H4 (cell line): ENCODE measurements around the gene SLC2A2. TPM values are rescaled to one million over a fixed set of nuclear protein-coding genes. Genes with fewer than 3 reads are reported as not detected.

Experiments used
- DNase-seq: peaks from one replicate; pipeline ENCODE4 v3.0.0-alpha.2; 2015; ENCODE audit warnings: low spot score
- total RNA-seq: library from RNA; depleted of rRNA; stranded (reverse); fragments of >200 nt; shearing (Covaris generic); gene quantifications from 2 replicates; pipeline ENCODE4 v1.2.3, GENCODE V29; 2014; rRNA removed

Gene SLC2A2
- total RNA-seq: not detected in 2 replicates

DNA sequence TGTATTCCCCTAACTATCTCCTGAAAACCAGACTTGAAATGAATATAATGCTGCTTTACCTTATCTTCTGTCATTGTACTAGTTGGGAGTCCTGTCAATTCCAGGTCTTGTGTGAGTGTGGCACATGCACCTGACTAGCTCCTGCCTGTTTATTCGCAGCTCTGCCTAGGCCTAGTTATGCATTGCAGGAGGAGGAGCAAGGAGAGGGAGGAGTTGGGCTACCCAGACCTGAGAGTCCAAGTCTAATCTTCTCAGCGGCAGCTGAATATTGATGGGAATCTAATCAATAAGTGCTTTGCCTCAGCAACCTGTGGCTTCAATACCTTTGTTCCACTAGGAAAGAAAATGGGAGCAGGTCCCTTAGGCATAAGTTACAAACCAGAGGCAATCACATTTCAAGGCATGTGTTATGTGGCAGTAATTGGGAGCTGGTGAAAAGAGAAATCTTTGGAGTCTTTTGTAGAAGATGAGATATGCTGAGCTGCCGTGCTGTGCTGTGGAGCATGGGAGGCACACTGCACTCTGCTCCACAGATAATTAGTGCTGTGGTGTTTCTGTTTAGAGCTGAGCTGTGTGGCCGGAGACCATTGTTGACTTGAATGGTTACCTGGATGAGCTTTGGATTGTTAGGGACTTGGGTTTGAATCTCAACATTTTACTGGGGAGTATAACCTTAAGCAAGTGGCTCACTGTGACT, at the start of gene SLC2A2:
TSS of gene SLC2A2 (minus strand) at position 124 of the 697 bp plus-strand sequence. CDS start at position 74, 50 bp downstream.
- DNase-seq: no peak

DNA sequence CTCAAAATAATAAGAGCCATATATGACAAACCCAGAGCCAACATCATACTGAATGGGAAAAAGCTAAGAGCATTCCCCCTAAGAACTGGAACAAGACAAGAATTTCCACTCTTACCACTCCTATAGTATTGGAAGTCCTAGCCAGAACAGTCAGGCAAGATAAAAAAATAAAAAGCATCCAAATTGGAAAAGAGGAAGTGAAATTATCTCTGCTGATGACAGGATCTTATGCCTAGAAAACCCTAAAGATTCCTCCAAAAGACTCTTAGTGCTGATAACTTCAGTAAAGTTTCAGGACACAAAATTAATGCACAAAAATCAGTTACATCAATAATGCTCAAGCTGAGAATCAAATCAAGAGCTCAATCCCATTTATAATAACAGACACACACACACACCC, 45.9 kb upstream of the SLC2A2 start:
- DNase-seq: no peak

- no peak for DNase-seq
Observed at GRCh38 chr3:171068658-171069057, 42.1 kb upstream of the SLC2A2 start.

GRCh38 chr3:171066206-171066605, 39.7 kb upstream of the SLC2A2 start:
- DNase-seq: no peak

DNA sequence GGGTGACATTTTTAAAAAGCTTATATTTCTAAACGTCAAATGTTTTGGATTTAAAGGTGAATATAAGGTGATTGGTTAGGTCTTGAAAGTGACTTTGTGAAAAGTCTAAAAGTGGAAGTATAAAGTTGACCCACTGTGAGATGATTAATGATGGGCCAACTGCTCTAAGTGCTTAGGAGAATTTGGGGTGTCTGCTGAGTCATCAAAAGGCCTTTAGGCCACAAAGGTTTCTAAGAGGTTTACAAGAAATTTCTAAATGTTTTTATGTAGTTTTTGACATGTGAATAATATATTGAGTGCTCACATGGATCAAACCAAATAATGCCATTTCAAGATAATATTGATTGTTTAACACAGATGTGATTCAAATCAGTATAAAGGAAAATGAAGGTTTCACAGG, 39.2 kb upstream of the SLC2A2 start:
- no peak for DNase-seq

DNA sequence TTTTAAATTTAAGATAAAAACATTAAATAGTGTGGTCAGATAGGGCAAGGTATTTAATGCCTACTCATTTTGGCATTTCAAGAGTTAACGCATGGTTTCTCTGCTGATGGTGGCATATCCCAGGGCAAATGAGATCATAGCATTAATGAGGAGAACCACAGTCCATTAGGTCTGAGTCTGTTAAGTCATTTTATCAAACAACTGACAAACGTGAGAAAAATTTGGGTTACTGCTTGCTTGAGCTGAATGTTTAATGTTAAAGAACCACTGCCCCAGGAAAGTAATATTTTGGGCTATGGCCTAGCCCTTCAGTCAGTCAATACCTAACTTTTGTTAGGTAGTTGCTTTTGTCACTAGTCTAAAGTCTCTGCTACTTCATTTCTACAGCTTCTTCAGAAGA, 37.9 kb upstream of the SLC2A2 start:
- no peak for DNase-seq

- DNase-seq: no peak
Observed at GRCh38 chr3:171061749-171062148, 35.2 kb upstream of the SLC2A2 start.

DNA sequence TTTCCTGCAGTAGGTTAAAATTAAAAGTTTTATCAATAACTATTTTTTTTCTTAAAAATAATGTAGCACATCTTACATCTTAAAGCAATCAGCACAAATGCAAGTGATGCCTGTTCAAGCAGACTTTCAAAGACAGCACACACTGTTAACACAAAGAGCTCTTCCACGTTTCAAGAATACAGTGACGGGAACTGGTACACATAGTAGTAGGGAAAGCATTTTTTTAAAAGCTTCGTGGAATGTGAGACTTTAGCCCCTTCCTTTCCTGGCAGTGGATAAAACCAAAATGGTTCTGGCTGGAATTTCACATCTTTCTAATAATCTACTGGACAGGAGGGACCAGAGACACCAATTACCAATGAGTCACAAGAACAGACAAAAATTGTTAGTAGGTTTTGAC, 33.5 kb upstream of the SLC2A2 start:
- DNase-seq: no peak

DNA sequence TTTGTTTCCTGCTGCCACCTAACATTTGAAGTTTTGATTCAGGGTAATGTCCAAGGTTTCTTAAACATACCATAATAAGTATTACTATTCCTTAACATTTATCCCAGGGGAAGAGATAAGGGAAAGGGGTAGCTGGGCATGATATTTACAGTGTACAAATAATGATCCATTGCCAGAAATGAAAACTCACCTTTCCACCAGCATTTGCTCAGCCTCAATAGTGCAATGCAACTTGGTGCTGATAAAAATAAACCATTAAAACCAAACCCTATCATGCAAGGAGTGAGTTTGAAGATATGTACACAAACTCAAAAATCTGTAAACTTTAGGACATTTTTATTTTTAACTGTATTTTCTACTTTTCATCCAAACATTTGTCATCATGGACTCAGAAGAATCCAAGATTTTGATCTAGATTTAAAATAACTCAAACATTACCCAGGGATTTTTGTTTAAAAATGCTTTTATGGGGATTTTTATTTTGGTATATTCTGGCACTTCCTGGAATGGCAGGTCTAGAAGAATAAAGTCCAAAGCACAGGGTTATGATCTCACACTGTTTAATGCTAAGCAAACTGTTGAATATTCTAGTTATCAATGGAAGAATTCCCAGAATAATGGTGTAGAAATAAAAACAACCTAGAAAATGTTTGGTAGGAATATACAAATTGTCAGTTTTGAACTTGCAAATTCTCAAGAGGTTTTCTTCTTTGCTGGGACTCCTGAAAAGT, 32.5 kb upstream of the SLC2A2 start:
- no peak for DNase-seq

DNA sequence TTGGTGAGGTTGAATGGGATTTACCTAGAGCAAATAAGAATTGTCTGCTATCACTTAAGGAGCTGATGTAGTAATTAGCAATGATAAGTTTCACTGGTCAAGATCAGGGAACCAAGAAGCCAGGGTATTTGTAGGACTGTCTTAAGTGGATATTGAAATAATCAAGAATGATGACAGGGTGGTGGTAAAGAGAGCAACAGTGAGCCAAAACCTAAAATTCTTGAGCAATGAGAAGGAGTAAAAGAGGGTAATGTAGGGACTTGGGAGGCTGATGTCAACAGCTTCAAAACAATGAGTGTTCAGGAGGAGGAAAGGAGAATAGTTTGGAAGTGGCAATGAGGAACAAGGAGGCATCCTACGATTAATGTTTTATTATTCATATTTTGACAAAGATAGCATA, 31.5 kb upstream of the SLC2A2 start:
- no peak for DNase-seq

- no peak for DNase-seq
Observed at GRCh38 chr3:171057072-171057471, 30.6 kb upstream of the SLC2A2 start.

DNA sequence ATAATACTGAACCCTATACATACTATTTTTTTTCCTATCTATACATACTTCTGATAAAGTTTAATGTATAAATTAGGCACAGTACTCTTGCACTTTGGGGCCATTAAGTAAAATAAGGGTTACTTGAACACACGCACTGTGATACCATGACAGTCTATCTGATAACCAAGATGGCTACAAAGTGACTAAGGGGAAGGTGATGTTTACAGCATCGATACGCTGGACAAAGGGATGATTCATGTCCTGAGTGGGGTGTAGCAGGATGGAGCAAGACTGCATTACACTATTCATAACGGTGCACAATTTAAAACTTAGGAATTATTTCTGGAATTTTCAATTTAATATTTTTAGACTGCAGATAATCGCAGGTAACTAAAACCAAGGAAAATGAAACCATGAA, 30.0 kb upstream of the SLC2A2 start:
- DNase-seq: no peak

DNA sequence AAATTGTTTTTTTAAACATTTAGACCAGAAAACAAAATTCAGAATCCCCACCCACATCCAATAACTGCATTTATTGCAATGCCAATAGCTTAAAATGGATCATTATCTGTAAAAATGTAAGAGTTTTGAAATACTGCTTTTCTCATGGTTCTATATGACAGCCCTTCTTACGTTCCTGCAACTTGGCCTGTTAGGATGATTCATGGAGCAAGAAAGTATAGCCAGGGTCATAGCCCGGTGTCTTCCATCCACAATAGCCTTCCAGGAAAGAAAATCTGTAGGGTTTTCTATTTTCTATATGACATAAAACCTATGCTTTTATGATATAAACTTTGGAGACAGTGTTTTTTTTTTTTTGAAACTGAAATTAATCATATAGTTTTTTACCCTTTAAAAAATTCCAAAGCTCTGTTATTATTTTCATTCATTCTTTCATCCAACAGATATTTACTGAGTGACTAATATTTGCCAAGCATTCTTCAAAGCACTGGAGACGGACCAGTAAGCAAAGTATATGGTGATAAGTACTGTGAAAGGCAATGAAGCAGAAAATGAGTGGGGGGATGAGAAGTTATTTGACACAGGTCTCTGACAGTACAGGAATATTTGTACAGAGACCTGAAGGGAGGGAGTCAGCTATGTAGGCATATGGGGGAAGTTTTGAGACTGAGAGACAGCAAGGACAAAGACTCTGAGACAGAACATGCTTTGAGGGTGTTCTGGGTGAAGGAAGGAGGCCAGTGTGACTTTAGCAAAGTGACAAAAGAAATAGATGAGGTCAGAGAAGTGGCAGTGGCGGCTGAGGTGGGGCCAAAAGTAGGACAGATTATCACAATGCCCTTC, 29.0 kb upstream of the SLC2A2 start:
- DNase-seq: no peak

GRCh38 chr3:171054921-171055320, 28.4 kb upstream of the SLC2A2 start:
- no peak for DNase-seq

DNA sequence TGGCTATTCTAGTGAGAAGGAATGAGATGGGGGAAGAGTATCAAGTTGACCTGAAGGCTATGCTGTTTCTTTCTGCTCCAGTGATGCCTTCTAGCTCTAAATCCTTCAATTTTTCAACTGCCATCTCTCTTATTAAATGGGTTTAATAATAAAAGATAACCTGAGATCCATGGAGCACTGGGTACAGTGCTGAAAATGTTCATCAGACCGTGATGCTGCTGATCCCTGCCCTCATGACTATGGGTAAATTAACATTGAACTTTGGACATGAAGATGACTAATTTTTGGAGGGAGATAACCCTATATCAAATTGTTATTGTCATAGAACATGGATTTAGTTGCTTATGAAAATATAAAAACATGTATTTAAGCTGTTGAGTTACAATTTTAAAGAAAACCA, 27.7 kb upstream of the SLC2A2 start:
- no peak for DNase-seq

GRCh38 chr3:171049861-171050444, 23.4 kb upstream of the SLC2A2 start:
- DNase-seq: peak; percentile 67

GRCh38 chr3:171046760-171047159, 20.2 kb upstream of the SLC2A2 start:
- no peak for DNase-seq

GRCh38 chr3:171044835-171045793, 18.6 kb upstream of the SLC2A2 start:
- no peak for DNase-seq

GRCh38 chr3:171044384-171044783, 17.9 kb upstream of the SLC2A2 start:
- DNase-seq: no peak

DNA sequence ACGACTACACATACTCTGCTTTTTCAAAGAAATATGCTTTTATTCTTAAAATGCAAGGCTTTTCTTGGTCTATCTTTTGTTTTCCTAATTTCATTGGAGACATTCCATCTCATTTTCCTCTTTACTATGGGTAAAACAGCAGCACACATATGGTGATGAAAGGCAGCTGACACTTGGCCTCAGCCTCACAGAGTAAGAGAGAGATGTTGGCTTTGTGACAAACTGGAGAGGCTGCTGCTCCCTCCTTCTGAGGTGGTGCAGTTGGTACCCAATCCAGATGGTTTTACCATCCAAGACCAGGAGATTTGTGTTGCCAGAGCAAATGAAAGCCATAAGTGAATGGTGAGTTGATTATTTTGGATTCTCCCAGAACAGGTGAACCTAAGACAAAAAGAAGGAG, 13.2 kb upstream of the SLC2A2 start:
- no peak for DNase-seq

DNA sequence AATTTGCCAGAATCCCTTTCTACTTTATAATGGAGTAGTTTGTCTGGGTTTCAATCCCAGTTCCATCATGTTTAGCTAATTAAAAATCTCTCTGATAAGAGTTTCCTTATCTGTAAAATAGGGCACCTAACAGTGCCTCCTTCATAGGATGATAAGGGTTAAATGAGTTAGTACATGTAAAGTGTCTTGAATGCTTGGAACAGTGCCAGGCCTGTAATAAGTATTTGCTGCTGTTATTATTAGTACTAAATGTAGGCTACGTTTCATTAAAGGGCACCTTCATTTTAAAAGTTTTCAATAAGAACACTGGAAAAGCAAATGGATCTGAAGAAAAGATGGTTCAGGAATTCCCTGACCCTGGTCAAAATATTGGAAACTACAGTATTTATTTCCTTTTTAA, 11.8 kb upstream of the SLC2A2 start:
- no peak for DNase-seq
